AG04450 (cell line): Measurements from ENCODE around the gene TRMT1. TPM values are rescaled to one million over a fixed set of nuclear protein-coding genes. Genes with fewer than 3 reads are reported as not detected.

ENCODE experiments used
- CTCF ChIA-PET: fragments of 300-600, 350-600 bp; formaldehyde crosslinking; extraction: SDS; loops from one replicate; lab custom pipeline; 2022; ENCODE audit warnings: antibody characterized with exemption, inconsistent platforms; lab: Charles Lee
- POLR2A ChIA-PET: fragments of 350-600 bp; formaldehyde crosslinking; extraction: SDS; loops from one replicate; lab custom pipeline; 2021; ENCODE audit warnings: antibody characterized with exemption, inconsistent platforms; lab: Yijun Ruan, JAX
- DNase-seq: peaks from one replicate; pipeline ENCODE4 v3.0.0-alpha.2; 2011; ENCODE audit warnings: low read depth, low spot score
- H3K27ac ChIP-seq: one replicate; pipeline ENCODE4 v1.5.1; 2012; ENCODE audit warnings: low read depth, low read length, control low read depth
- H3K27me3 ChIP-seq: one replicate; pipeline ENCODE4 v1.6.0; 2012; ENCODE audit warnings: low read length; ENCODE audit not compliant: control insufficient read depth, insufficient read depth
- H3K4me3 ChIP-seq: 2 replicates; pipeline ENCODE4 v1.5.1; 2011; ENCODE audit warnings: mild to moderate bottlenecking, low read depth, low read length, control low read depth
- H3K9me3 ChIP-seq: 2 replicates; pipeline ENCODE4 v1.5.1; 2012; ENCODE audit warnings: low read length; ENCODE audit not compliant: control insufficient read depth, insufficient read depth
- CTCF ChIP-seq: IDR thresholded peaks from 2 replicates; pipeline ENCODE4 v1.5.1; 2011; ENCODE audit warnings: low read depth, low read length, control low read depth, inconsistent platforms
- polyA plus RNA-seq: library from polyadenylated mRNA; depleted of rRNA; stranded (reverse); fragments of >200 nt; gene quantifications from 2 replicates; pipeline ENCODE4 v1.2.3, GENCODE V29; 2011

Gene TRMT1
- polyA plus RNA-seq, 1 experiment: 17.3 TPM

GRCh38 chr19:13120031-13120430 lies 3.5 kb upstream of the TRMT1 start:
- ChIA-PET POLR2A (interaction anchor here (0.8 to 4.3 kb wide), 3 partner anchors 30 to 44 kb away, joined by 3 to 16 read pairs (median 4); partner anchors contain the start of genes IER2 and STX10), CTCF (interaction anchor here (1.0 to 1.4 kb wide), 4 partner anchors 26 to 154 kb away, joined by 3 to 4 read pairs (median 4); partner anchors contain the start of genes IER2 and STX10)
- Histone ChIP-seq H3K27ac (peak overlapping the region; percentile 65), H3K27me3 (no peaks in the 10 kb centered on the region), H3K9me3 (peaks cover 4% of the 10 kb centered on the region; the same call in 1 of the 2 replicates), H3K4me3 (peak overlapping the region; percentile 87)
- no peak for DNase-seq
- TF ChIP-seq CTCF: no peak

- Histone ChIP-seq H3K4me3 (peak overlapping the region; percentile 87), H3K27me3 (no peaks in the 10 kb centered on the region), H3K27ac (peak overlapping the region; percentile 65), H3K9me3 (peaks cover 4% of the 10 kb centered on the region; the same call in 1 of the 2 replicates)
- no peak for TF ChIP-seq CTCF
- no peak for DNase-seq
- ChIA-PET CTCF (interaction anchor here (0.6 to 1.4 kb wide), 5 partner anchors 26 to 154 kb away, joined by 3 to 8 read pairs (median 4); partner anchors contain the start of genes IER2 and STX10), POLR2A (interaction anchor here (0.8 to 4.3 kb wide), 3 partner anchors 31 to 44 kb away, joined by 3 to 16 read pairs (median 4); partner anchors contain the start of genes IER2 and STX10)
Observed at GRCh38 chr19:13119627-13120026, 3.1 kb upstream of the TRMT1 start.

- ChIA-PET CTCF (interaction anchor here (0.6 to 1.4 kb wide), 4 partner anchors 76 to 153 kb away, joined by 4 to 8 read pairs (median 5); no protein-coding TSS in a partner anchor), POLR2A (interaction anchor here (0.6 to 4.3 kb wide), 5 partner anchors 13 to 64 kb away, joined by 3 to 16 read pairs (median 3); partner anchors contain the start of genes IER2 and STX10)
- peak overlapping the region; percentile 61 for H3K27ac ChIP-seq
- H3K27me3 ChIP-seq: no peaks in the 10 kb centered on the region
- no peak for DNase-seq
- no peak for TF ChIP-seq CTCF
- peaks cover 4% of the 10 kb centered on the region; the same call in 1 of the 2 replicates for H3K9me3 ChIP-seq
- peak overlapping the region; percentile 87 for H3K4me3 ChIP-seq
Observed at GRCh38 chr19:13118424-13119193, 2.1 kb upstream of the TRMT1 start.

- H3K4me3 ChIP-seq: peak within 1 kb of the TSS; percentile 98
- peak within 1 kb of the TSS; percentile 61 for H3K27ac ChIP-seq
- DNase-seq: no peak
- TF ChIP-seq CTCF: no peak
- H3K27me3 ChIP-seq: no peaks in the 10 kb centered on the region
- peaks cover 4% of the 10 kb centered on the region; the same call in 1 of the 2 replicates for H3K9me3 ChIP-seq
- ChIA-PET POLR2A (interaction anchor here (0.9 to 4.3 kb wide), 4 partner anchors 32 to 63 kb away, joined by 3 to 16 read pairs (median 8); partner anchors contain the start of genes IER2 and STX10), CTCF (interaction anchor here (0.6 to 1.4 kb wide), 4 partner anchors 17 to 152 kb away, joined by 3 to 12 read pairs (median 5); no protein-coding TSS in a partner anchor)
Observed at GRCh38 chr19:13117772-13118423, 1.4 kb upstream of the TRMT1 start, which contains the start of gene NACC1. Gene NACC1, plus strand, starts transcription at chr19:13118264. Its CDS starts 16,944 bp downstream, at chr19:13135208.
